ENCODE measurements around the gene ZBTB7C. TPM values are rescaled to one million over a fixed set of nuclear protein-coding genes. Genes with fewer than 3 reads are reported as not detected.

The ZBTB7C gene
- total RNA-seq, 1 experiment from 2014 or later: 0.18 TPM

DNA sequence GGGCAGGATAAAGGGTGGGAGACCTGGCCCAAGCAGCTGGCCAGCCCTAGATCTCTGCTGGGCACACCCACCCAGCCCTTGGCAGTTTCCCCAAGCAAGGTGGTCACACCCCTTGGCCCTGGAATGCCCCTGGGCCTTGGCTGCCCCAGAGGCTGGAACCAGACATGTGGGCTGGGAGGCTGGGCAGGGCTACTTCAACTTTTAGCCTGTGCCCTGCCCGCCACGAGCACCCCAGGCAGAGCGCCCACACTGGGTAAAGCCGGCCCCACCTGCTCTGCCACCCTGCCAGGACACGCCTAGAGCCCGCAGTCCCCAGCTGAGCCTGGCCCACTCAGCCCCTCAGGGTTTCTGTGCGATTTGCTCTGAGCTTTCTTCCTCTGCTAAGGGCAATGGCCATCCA lies 359.0 kb downstream of the ZBTB7C start:
- ChIA-PET CTCF (no interaction called here), POLR2A (no interaction called here)
- H3K36me3 ChIP-seq (ENCODE audit: control insufficient read depth, insufficient read depth, low read length): no peaks in the 10 kb centered on the region
- intact Hi-C loops (cut with micrococcal nuclease; ENCODE audit: unreplicated experiment): no loop called here
- TF ChIP-seq, protein P1, sequence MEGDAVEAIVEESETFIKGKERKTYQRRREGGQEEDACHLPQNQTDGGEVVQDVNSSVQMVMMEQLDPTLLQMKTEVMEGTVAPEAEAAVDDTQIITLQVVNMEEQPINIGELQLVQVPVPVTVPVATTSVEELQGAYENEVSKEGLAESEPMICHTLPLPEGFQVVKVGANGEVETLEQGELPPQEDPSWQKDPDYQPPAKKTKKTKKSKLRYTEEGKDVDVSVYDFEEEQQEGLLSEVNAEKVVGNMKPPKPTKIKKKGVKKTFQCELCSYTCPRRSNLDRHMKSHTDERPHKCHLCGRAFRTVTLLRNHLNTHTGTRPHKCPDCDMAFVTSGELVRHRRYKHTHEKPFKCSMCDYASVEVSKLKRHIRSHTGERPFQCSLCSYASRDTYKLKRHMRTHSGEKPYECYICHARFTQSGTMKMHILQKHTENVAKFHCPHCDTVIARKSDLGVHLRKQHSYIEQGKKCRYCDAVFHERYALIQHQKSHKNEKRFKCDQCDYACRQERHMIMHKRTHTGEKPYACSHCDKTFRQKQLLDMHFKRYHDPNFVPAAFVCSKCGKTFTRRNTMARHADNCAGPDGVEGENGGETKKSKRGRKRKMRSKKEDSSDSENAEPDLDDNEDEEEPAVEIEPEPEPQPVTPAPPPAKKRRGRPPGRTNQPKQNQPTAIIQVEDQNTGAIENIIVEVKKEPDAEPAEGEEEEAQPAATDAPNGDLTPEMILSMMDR (IDR thresholded peaks at IDR 0.05; ENCODE audit: insufficient read depth in 1 of 2, low read depth in 1 of 2, low read length in 1 of 2, severe bottlenecking in 1 of 2, unreplicated experiment in 1 of 2): no peak
- Mint-ChIP-seq H3K36me3 (ENCODE audit: insufficient read depth, unreplicated experiment) (peaks cover 4% of the 10 kb centered on the region), H3K4me3 (ENCODE audit: unreplicated experiment) (no peak overlapping the region), H3K4me1 (ENCODE audit: low read depth, unreplicated experiment) (no peaks in the 10 kb centered on the region), H3K27me3 (ENCODE audit: insufficient read depth, unreplicated experiment) (peaks cover 3% of the 10 kb centered on the region), H3K27ac (ENCODE audit: unreplicated experiment) (no peak overlapping the region), H3K9me3 (ENCODE audit: unreplicated experiment) (no peaks in the 10 kb centered on the region)
- BruUV-seq (replicated peaks): no TSS peak
- H3K9me3 ChIP-seq: no peaks in the 10 kb centered on the region
- no peaks in the 10 kb centered on the region for H3K27me3 ChIP-seq (replicated peaks; ENCODE audit: control insufficient read depth, insufficient read depth, low read length)
- DNase-seq: no peak
- no peak overlapping the region for H3K4me3 ChIP-seq (ENCODE audit: low read depth, low read length)
- H3K4me1 ChIP-seq: no peaks in the 10 kb centered on the region

GRCh38 chr18:48049757-48050156 lies 359.4 kb downstream of the ZBTB7C start:
- ChIA-PET CTCF (no interaction called here), POLR2A (no interaction called here)
- Histone ChIP-seq H3K4me1 (no peaks in the 10 kb centered on the region), H3K4me3 (ENCODE audit: low read depth, low read length) (no peak overlapping the region), H3K27me3 (replicated peaks; ENCODE audit: control insufficient read depth, insufficient read depth, low read length) (no peaks in the 10 kb centered on the region), H3K9me3 (no peaks in the 10 kb centered on the region), H3K36me3 (ENCODE audit: control insufficient read depth, insufficient read depth, low read length) (no peaks in the 10 kb centered on the region)
- Mint-ChIP-seq H3K9me3 (ENCODE audit: unreplicated experiment) (no peaks in the 10 kb centered on the region), H3K36me3 (ENCODE audit: insufficient read depth, unreplicated experiment) (peaks cover 4% of the 10 kb centered on the region), H3K4me3 (ENCODE audit: unreplicated experiment) (no peak overlapping the region), H3K4me1 (ENCODE audit: low read depth, unreplicated experiment) (no peaks in the 10 kb centered on the region), H3K27me3 (ENCODE audit: insufficient read depth, unreplicated experiment) (peaks cover 3% of the 10 kb centered on the region), H3K27ac (ENCODE audit: unreplicated experiment) (no peak overlapping the region)
- DNase-seq: no peak
- BruUV-seq (replicated peaks): no TSS peak
- TF ChIP-seq, protein P1 (IDR thresholded peaks at IDR 0.05; ENCODE audit: insufficient read depth in 1 of 2, low read depth in 1 of 2, low read length in 1 of 2, severe bottlenecking in 1 of 2, unreplicated experiment in 1 of 2): no peak
- intact Hi-C loops (cut with micrococcal nuclease; ENCODE audit: unreplicated experiment): no loop called here

- TF ChIP-seq, protein P1 (IDR thresholded peaks at IDR 0.05; ENCODE audit: insufficient read depth in 1 of 2, low read depth in 1 of 2, low read length in 1 of 2, severe bottlenecking in 1 of 2, unreplicated experiment in 1 of 2): no peak
- BruUV-seq (replicated peaks): no TSS peak
- no peaks in the 10 kb centered on the region for H3K36me3 ChIP-seq (ENCODE audit: control insufficient read depth, insufficient read depth, low read length)
- intact Hi-C loops (cut with micrococcal nuclease; ENCODE audit: unreplicated experiment): no loop called here
- Mint-ChIP-seq H3K4me3 (ENCODE audit: unreplicated experiment) (no peak overlapping the region), H3K4me1 (ENCODE audit: low read depth, unreplicated experiment) (no peaks in the 10 kb centered on the region), H3K27ac (ENCODE audit: unreplicated experiment) (no peak overlapping the region), H3K9me3 (ENCODE audit: unreplicated experiment) (no peaks in the 10 kb centered on the region), H3K27me3 (ENCODE audit: insufficient read depth, unreplicated experiment) (peaks cover 3% of the 10 kb centered on the region), H3K36me3 (ENCODE audit: insufficient read depth, unreplicated experiment) (peaks cover 4% of the 10 kb centered on the region)
- ChIA-PET CTCF (no interaction called here), POLR2A (no interaction called here)
- H3K4me1 ChIP-seq: no peaks in the 10 kb centered on the region
- no peaks in the 10 kb centered on the region for H3K27me3 ChIP-seq (replicated peaks; ENCODE audit: control insufficient read depth, insufficient read depth, low read length)
- DNase-seq: no peak
- H3K9me3 ChIP-seq: no peaks in the 10 kb centered on the region
- no peak overlapping the region for H3K4me3 ChIP-seq (ENCODE audit: low read depth, low read length)
Measured at GRCh38 chr18:48048251-48048650, 360.9 kb downstream of the ZBTB7C start.
